Thoracic aorta (tissue), 2 donors: ENCODE results near the gene GFI1B. TPM values are rescaled to one million over a fixed set of nuclear protein-coding genes. Genes with fewer than 3 reads are reported as not detected.
"Not testable (repeated sequence)": the region's sequence is repeated elsewhere in the genome, so short reads cannot be mapped to it uniquely, and the experiment has no call there.

ENCODE experiments used
- ATAC-seq: fragments of 150-250 bp; one replicate; pipeline ENCODE4 v1.8.0; 2017; ENCODE audit warnings: low read depth; ENCODE audit not compliant: insufficient number of reproducible peaks, low FRiP score
- DNase-seq: peaks from one replicate; pipeline ENCODE4 v3.0.0-alpha.2; 2020; ENCODE audit warnings: low spot score
- H3K27ac ChIP-seq, 2 donors: fragments of 200-600 bp; sonication (generic); 1 replicate in 1 of 2; 2 replicates in 1 of 2; pipeline ENCODE4 v1.5.1; 2016; ENCODE audit warnings: mild to moderate bottlenecking in 2 of 2, moderate library complexity in 2 of 2
- H3K27me3 ChIP-seq: fragments of 200-600 bp; sonication (generic); replicated peaks from 2 replicates; pipeline ENCODE4 v1.6.0; 2016; ENCODE audit warnings: mild to moderate bottlenecking; ENCODE audit not compliant: insufficient read depth
- H3K36me3 ChIP-seq: fragments of 200-600 bp; sonication (generic); one replicate; pipeline ENCODE4 v1.5.1; 2016
- H3K4me1 ChIP-seq, 2 donors: fragments of 200-600 bp; sonication (generic); 1 replicate in 1 of 2; 2 replicates in 1 of 2; pipeline versions ENCODE4 v1.5.1 to v1.6.0; 2016; ENCODE audit warnings: low read depth in 2 of 2, mild to moderate bottlenecking in 1 of 2; ENCODE audit not compliant: control insufficient read depth in 1 of 2
- H3K4me3 ChIP-seq: fragments of 200-600 bp; sonication (generic); 2 replicates; pipeline ENCODE4 v1.5.1; 2016; ENCODE audit warnings: mild to moderate bottlenecking
- H3K9me3 ChIP-seq: fragments of 200-600 bp; sonication (generic); 2 replicates; pipeline ENCODE4 v1.5.1; 2016
- CTCF ChIP-seq: fragments of 200-600 bp; sonication (generic); IDR thresholded peaks from one replicate; pipeline ENCODE4 v1.5.1; 2019; ENCODE audit warnings: antibody characterized with exemption
- total RNA-seq, 2 donors: library from RNA; depleted of rRNA; stranded (reverse); fragments of >200 nt; gene quantifications; one replicate each; pipeline versions ENCODE4 v1.1.0 to v1.2.3, GENCODE V29; 2016

GFI1B gene
- total RNA-seq, 2 donors from 2014 or later = not detected

- TF ChIP-seq CTCF = no peak
- no peak for ATAC-seq
- H3K9me3 ChIP-seq = no peaks in the 10 kb centered on the region
- no peak for DNase-seq
- H3K27me3 ChIP-seq = no peaks in the 10 kb centered on the region
- peaks cover 9% of the 10 kb centered on the region for H3K36me3 ChIP-seq
- no peak overlapping the region for H3K27ac ChIP-seq
- no peak overlapping the region for H3K4me3 ChIP-seq
- H3K4me1 ChIP-seq = no peaks in the 10 kb centered on the region
Observed at GRCh38 chr9:133037775-133038515, 59.5 kb downstream of the GFI1B start.

GRCh38 chr9:133040892-133041479 is 62.5 kb downstream of the GFI1B start:
- H3K9me3 ChIP-seq = not testable (repeated sequence)
- H3K36me3 ChIP-seq = peaks cover 31% of the 10 kb centered on the region
- peak; percentile 33 for TF ChIP-seq CTCF

More at GRCh38 chr9:133040892-133041479, 62.5 kb downstream of the GFI1B start:
- not testable (repeated sequence) for H3K27ac ChIP-seq, H3K4me1 ChIP-seq, H3K4me3 ChIP-seq, ATAC-seq, H3K27me3 ChIP-seq, DNase-seq

Other genes starting within 250 kb of the GFI1B start
- under 1 TPM; 0.42 to 0.54 TPM for gene AK8, start 100.4 kb upstream of the GFI1B start, total RNA-seq
- gene SPACA9, start 99.8 kb upstream of the GFI1B start, total RNA-seq = 1 to 10 TPM; 2.2 to 8.1 TPM
- 10 to 100 TPM; 36.1 to 65.4 TPM for gene TSC1, start 34.1 kb upstream of the GFI1B start, total RNA-seq
- 10 to 100 TPM; 40.6 to 54.3 TPM for gene GTF3C5, start 52.3 kb downstream of the GFI1B start, total RNA-seq
- gene CEL, start 83.3 kb downstream of the GFI1B start, total RNA-seq = 1 to 10 TPM in 1 of 2 donors, under 1 TPM in 1; 0.78 to 5.3 TPM
- gene RALGDS, start 142.5 kb downstream of the GFI1B start, total RNA-seq = 10 to 100 TPM; 30.3 to 98.8 TPM
- gene GBGT1, start 185.2 kb downstream of the GFI1B start, total RNA-seq = 10 to 100 TPM; 45.5 to 46.8 TPM
- not detected for gene OBP2B, start 230.6 kb downstream of the GFI1B start, total RNA-seq